ENCODE results near the gene REL. TPM values are rescaled to one million over a fixed set of nuclear protein-coding genes. Genes with fewer than 3 reads are reported as not detected.

REL gene
- total RNA-seq, 1 experiment from 2014 or later, result 6.2 TPM

DNA sequence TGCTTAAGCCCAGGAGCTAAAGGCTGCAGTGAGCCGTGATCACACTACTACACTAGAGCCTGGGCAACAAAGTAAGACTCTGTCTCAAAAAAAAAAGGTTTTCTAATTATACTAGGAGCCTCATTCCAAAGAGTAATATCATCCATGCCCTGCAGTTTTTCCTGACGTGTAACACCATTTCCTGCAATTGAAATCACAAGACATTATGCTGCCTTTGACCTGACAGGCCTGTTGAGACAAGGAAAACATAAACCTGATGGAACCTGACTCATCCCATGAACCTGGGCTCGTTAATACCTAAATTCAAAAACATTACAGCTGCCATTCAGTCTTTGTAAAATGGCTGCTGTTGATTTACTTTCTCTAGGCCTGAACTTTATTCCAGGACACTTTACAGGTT lies 77.4 kb downstream of the REL start:
- H3K79me2 ChIP-seq (ENCODE audit: insufficient read depth, low read length), result no peaks in the 10 kb centered on the region
- no peaks in the 10 kb centered on the region for H3K9me3 ChIP-seq (ENCODE audit: control insufficient read depth, low read depth, low read length)
- no peak overlapping the region for H3K56ac ChIP-seq (ENCODE audit: insufficient read length, low read depth, low read length)
- no peak overlapping the region for H2AFZ ChIP-seq (ENCODE audit: low read length)
- no peak overlapping the region for H4K8ac ChIP-seq (replicated peaks; ENCODE audit: insufficient read length, low read depth, low read length)
- H2BK20ac ChIP-seq (ENCODE audit: low read depth, low read length, poor library complexity, severe bottlenecking), result no peak overlapping the region
- no peak overlapping the region for H3K27ac ChIP-seq (ENCODE audit: insufficient read length, low read depth, low read length)
- H3K14ac ChIP-seq (ENCODE audit: insufficient read depth, low read length), result no peak overlapping the region
- no peak overlapping the region for H3K4ac ChIP-seq (ENCODE audit: low read depth, low read length)
- no CpG with 5 or more reads among the region's 3 CpGs for WGBS (ENCODE audit: extremely low coverage, insufficient read length, low lambda C conversion rate)
- no peak overlapping the region for H2BK15ac ChIP-seq (ENCODE audit: low read depth, low read length)
- DNase-seq, result no peak
- no peak overlapping the region for H3K27ac Mint-ChIP-seq
- no peak overlapping the region for H2BK12ac ChIP-seq (ENCODE audit: insufficient read length, low read depth, low read length)
- TF ChIP-seq, protein P1, sequence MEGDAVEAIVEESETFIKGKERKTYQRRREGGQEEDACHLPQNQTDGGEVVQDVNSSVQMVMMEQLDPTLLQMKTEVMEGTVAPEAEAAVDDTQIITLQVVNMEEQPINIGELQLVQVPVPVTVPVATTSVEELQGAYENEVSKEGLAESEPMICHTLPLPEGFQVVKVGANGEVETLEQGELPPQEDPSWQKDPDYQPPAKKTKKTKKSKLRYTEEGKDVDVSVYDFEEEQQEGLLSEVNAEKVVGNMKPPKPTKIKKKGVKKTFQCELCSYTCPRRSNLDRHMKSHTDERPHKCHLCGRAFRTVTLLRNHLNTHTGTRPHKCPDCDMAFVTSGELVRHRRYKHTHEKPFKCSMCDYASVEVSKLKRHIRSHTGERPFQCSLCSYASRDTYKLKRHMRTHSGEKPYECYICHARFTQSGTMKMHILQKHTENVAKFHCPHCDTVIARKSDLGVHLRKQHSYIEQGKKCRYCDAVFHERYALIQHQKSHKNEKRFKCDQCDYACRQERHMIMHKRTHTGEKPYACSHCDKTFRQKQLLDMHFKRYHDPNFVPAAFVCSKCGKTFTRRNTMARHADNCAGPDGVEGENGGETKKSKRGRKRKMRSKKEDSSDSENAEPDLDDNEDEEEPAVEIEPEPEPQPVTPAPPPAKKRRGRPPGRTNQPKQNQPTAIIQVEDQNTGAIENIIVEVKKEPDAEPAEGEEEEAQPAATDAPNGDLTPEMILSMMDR (conservative IDR thresholded peaks at IDR 0.05), result no peak
- H3K36me3 Mint-ChIP-seq (ENCODE audit: insufficient read depth in 1 of 3, low read depth in 3 of 3), result no peaks in the 10 kb centered on the region; a peak in 1 of 7 replicates
- H3K23ac ChIP-seq (ENCODE audit: insufficient read length, low read depth, low read length), result no peak overlapping the region
- no peaks in the 10 kb centered on the region for H4K20me1 ChIP-seq (ENCODE audit: control insufficient read depth, insufficient read depth, insufficient read length)
- no peak overlapping the region for H2BK120ac ChIP-seq (ENCODE audit: low read depth, low read length, poor library complexity, severe bottlenecking)
- H3K4me3 Mint-ChIP-seq, result no peak overlapping the region
- H3K4me2 ChIP-seq (ENCODE audit: insufficient read depth, insufficient read length, low read length), result no peak overlapping the region
- H3K23me2 ChIP-seq (ENCODE audit: insufficient read length, low read depth, low read length, poor library complexity, severe bottlenecking), result no peaks in the 10 kb centered on the region
- no peak overlapping the region for H3K18ac ChIP-seq (ENCODE audit: insufficient read length, low read depth, low read length)
- H3K27me3 Mint-ChIP-seq (ENCODE audit: low read depth), result no peaks in the 10 kb centered on the region
- H4K91ac ChIP-seq (ENCODE audit: insufficient read length, low read depth, low read length), result no peak overlapping the region
- no peaks in the 10 kb centered on the region for H3K4me1 Mint-ChIP-seq
- H3K9ac ChIP-seq (ENCODE audit: extremely low read depth, insufficient read length, low read length), result no peak overlapping the region
- no peak overlapping the region for H4K5ac ChIP-seq (ENCODE audit: insufficient read length, low read depth, low read length)
- no peaks in the 10 kb centered on the region for H3K27me3 ChIP-seq (ENCODE audit: insufficient read depth, low read length)
- H3K9me3 Mint-ChIP-seq, result no peaks in the 10 kb centered on the region
- H2AK5ac ChIP-seq (ENCODE audit: insufficient read length, low read length), result no peak overlapping the region
- no peaks in the 10 kb centered on the region for H3K4me1 ChIP-seq (ENCODE audit: insufficient read depth, low read length)
- H3T11ph ChIP-seq (ENCODE audit: low read length), result no peak overlapping the region
- H2BK5ac ChIP-seq (ENCODE audit: insufficient read length, low read length), result no peak overlapping the region
- H3K79me1 ChIP-seq (ENCODE audit: insufficient read depth, low read depth, low read length, poor library complexity, severe bottlenecking), result no peaks in the 10 kb centered on the region
